Upper lobe of right lung (tissue), 1 donor: ENCODE results near the gene GPHA2. TPM values are rescaled to one million over a fixed set of nuclear protein-coding genes. Genes with fewer than 3 reads are reported as not detected.

Source experiments
- ATAC-seq: fragments of 200-7000 bp; cut with Tn5 transposase; one replicate; pipeline ENCODE4 v1.9.1; 2020; ENCODE audit warnings: mild to moderate bottlenecking, moderate library complexity
- DNase-seq: peaks from one replicate; pipeline ENCODE4 v3.0.0-alpha.2; 2020
- H3K27ac ChIP-seq: fragments of 200-600 bp; one replicate; pipeline ENCODE4 v1.8.0; 2022
- H3K27me3 ChIP-seq: fragments of 200-600 bp; one replicate; pipeline ENCODE4 v1.8.0; 2022; ENCODE audit warnings: mild to moderate bottlenecking
- H3K36me3 ChIP-seq: fragments of 200-600 bp; one replicate; pipeline ENCODE4 v1.8.0; 2022
- H3K4me1 ChIP-seq: fragments of 200-600 bp; one replicate; pipeline ENCODE4 v1.8.0; 2022
- H3K4me3 ChIP-seq: fragments of 200-600 bp; one replicate; pipeline ENCODE4 v1.8.0; 2022; ENCODE audit warnings: mild to moderate bottlenecking
- H3K9me3 ChIP-seq: fragments of 200-600 bp; one replicate; pipeline ENCODE4 v1.8.0; 2022
- intact Hi-C: fragments of 100-400 bp; cut with DNase I; formaldehyde crosslinking; loops from one replicate; pipeline ENCODE4 v1.11.0; 2022
- total RNA-seq: library from RNA; stranded (reverse); fragmentation: NEBNext Ultra II Directional; extraction: Animal tissue kit (Norgen Biotek cat#: 25700); gene quantifications from one replicate; pipeline ENCODE4 v1.2.1, GENCODE V29; 2021
- TF ChIP-seq, protein P1 (sequence below): fragments of 200-600 bp; IDR thresholded peaks from one replicate; pipeline ENCODE4 v1.8.0; 2022; ENCODE audit warnings: antibody characterized with exemption
- donor health status: DM: no; HTN: yes; CAD: no; lungs with severe emphysema.

GPHA2 gene
- total RNA-seq, 1 donor from 2014 or later, result not detected

DNA sequence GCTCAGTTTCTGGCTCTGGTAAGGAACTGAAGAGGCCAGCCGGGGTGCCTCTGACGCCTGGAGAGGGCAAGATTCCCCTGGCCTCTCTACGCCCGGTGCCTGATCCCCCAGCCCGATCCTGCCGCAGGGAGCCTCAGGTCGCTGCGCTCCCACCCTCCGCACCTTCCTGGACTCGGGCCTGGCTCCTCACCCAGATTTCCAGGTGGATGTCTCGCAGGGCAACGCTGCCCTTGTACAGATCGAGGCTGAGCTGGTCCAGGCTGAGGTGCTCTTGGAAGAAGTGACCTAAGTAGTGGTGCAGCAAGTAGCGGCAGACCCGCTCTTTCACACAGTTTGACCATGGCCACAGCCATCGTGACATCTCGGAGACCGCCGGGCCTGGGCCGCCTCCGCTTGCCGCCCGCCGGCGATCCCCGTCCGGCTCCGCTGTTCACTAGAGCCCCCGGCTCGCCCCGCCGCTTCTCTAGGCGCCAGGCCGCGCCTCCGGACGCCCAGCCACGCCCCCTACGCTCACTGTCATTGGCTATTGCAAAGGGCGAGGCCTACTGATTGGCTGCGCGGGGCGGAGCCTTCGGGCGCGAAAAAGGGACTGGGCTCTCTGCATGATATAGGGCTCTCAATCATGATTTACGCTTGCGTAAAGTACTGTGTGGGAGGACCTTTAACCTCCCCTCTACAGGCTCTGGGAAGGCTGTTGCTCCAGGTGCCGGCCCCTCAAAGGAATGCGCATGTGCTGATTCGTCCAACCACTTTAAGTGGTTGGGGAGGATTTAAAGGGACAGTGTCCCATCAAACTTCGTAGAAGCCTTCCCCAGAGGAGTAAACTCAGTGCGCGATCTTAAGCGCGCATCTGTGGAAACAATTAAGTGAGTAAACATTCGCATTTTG is 18.7 kb downstream of the GPHA2 start, which contains the start of gene ATG2A:
Gene ATG2A (minus strand): TSS at position 435 of the 888 bp plus-strand sequence. CDS start 74 bp downstream, at position 361.
- DNase-seq, result peak; percentile 100
- H3K9me3 ChIP-seq, result no peaks in the 10 kb centered on the region
- H3K4me3 ChIP-seq, result peak within 1 kb of the TSS; percentile 78
- peak; percentile 97 for ATAC-seq
- H3K27ac ChIP-seq, result peak within 1 kb of the TSS; percentile 83
- no peaks in the 10 kb centered on the region for H3K27me3 ChIP-seq
- TF ChIP-seq, protein P1, sequence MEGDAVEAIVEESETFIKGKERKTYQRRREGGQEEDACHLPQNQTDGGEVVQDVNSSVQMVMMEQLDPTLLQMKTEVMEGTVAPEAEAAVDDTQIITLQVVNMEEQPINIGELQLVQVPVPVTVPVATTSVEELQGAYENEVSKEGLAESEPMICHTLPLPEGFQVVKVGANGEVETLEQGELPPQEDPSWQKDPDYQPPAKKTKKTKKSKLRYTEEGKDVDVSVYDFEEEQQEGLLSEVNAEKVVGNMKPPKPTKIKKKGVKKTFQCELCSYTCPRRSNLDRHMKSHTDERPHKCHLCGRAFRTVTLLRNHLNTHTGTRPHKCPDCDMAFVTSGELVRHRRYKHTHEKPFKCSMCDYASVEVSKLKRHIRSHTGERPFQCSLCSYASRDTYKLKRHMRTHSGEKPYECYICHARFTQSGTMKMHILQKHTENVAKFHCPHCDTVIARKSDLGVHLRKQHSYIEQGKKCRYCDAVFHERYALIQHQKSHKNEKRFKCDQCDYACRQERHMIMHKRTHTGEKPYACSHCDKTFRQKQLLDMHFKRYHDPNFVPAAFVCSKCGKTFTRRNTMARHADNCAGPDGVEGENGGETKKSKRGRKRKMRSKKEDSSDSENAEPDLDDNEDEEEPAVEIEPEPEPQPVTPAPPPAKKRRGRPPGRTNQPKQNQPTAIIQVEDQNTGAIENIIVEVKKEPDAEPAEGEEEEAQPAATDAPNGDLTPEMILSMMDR, result no peak
- intact Hi-C loops, result no loop called here
- peaks cover 21% of the 10 kb centered on the region for H3K4me1 ChIP-seq
- peaks cover 24% of the 10 kb centered on the region for H3K36me3 ChIP-seq

DNA sequence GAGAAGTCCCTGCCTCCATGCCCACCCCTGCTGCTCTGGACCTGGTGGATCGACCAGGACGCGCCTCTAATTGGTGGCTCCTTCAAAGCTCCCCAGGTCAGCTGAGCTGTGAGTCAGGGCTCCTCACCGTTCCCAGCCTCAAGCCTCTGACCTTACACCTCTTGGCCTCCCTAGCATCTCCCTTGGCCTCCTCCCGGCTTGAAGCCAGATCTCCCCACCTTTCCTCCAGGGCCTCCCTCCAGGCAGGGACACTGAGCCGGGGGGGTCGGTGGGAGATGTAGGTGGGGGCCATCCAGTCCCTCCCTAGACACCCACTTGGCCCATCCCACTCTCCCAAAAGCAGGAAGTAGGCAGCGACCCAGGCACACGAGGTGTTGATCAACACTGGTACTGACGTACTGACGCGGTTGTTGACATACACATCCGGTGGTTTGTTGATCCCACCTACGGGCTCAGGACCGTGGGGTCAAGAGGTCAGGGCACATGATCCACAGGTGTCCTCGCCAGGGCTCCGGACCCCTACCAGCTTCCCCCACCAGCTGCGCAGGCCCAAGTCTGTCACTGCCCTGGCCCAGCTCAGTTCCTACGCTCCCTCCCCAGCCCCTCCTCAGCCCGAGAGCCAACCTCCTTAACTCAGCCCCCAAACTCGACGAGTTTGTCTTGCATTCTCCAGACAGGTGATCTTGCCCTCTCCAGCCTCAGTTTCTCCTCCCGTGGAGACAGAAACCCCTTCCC is 19.5 kb downstream of the GPHA2 start:
- H3K4me1 ChIP-seq, result peaks cover 21% of the 10 kb centered on the region
- DNase-seq (peak; percentile 78), ATAC-seq (peak; percentile 26)
- H3K27ac ChIP-seq, result peak overlapping the region; percentile 83
- TF ChIP-seq, protein P1, result no peak
- intact Hi-C loops, result no loop called here
- no peaks in the 10 kb centered on the region for H3K9me3 ChIP-seq
- peaks cover 32% of the 10 kb centered on the region for H3K36me3 ChIP-seq
- H3K27me3 ChIP-seq, result no peaks in the 10 kb centered on the region
- peak overlapping the region; percentile 78 for H3K4me3 ChIP-seq

DNA sequence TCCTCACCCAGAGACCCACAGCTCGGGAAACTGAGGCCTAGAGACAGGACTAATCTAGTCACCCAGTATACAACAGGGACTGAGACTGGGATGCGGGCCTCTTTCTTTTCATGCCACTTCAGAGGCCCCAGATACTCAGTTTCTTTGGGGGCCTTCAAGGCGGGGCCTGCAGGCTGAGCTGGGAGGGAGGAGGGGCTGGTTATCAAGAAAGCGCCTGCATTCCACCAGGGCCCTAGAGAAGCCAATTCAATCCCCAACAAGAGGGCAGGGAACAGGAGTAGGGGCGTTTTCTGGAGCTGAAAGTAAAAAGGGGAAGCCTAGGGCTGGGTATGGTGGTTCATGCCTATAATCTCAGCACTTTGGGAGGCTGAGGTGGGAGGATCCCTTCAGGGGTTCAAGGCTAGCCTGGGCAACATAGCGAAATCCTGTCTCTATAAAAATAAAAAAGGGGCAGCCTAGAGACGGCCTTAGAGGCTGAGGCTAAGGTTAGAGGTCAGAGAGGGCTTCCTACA is 20.3 kb downstream of the GPHA2 start:
- Histone ChIP-seq H3K9me3 (no peaks in the 10 kb centered on the region), H3K4me1 (peaks cover 21% of the 10 kb centered on the region), H3K4me3 (peak overlapping the region; percentile 78), H3K27me3 (no peaks in the 10 kb centered on the region), H3K36me3 (peaks cover 40% of the 10 kb centered on the region), H3K27ac (no peak overlapping the region)
- DNase-seq (no peak), ATAC-seq (no peak)
- intact Hi-C loops, result no loop called here
- TF ChIP-seq, protein P1, result no peak

DNA sequence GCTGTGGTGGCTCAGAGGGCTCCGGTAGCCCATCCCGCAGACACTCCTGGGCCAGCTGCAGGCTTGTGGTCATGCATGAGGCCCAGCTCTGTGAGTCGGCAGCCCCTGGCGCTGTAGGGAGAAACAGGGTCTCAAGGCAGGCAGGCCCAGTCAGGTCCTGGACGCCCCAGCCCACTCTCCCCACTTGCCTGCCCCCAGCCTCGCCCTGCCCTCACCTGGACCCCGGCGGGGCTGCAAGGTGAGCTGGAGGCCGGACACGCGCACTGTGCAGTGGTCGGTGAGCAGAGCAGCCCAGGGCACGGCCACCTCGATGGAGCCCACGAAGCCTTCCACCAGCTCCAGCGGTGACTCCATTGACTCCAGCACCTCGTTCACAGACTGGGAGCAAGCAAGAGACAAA is 21.6 kb downstream of the GPHA2 start:
- peaks cover 21% of the 10 kb centered on the region for H3K4me1 ChIP-seq
- ATAC-seq (no peak), DNase-seq (no peak)
- H3K27me3 ChIP-seq, result no peaks in the 10 kb centered on the region
- intact Hi-C loops, result no loop called here
- H3K27ac ChIP-seq, result no peak overlapping the region
- TF ChIP-seq, protein P1, result no peak
- peaks cover 53% of the 10 kb centered on the region for H3K36me3 ChIP-seq
- H3K9me3 ChIP-seq, result no peaks in the 10 kb centered on the region
- no peak overlapping the region for H3K4me3 ChIP-seq

DNA sequence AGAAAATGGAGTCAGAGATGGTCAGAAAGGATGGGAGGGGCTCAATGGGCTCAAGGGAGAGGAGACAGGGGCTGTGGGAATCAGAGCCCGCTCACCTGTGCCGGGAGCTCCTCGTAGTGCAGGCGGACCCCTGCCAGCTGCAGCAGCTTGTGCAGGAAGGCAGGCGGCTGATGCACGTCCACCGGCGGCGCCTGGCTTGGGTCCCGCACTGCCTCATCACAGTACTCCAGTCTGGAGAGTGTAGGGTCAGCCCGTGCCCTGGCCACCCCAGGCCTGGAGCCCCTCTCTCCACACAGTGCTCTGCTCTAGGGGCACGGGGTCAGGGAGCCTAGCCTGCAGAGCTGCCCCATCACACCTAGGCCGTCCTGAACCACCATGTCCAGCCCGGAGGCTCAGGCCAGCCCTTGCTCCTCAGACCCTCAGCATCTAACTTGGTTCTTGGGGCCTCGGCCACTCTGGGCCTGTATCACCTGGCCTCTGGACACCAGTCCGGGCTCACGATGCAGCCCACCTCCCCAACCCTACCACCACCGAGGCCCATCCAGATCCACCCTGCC is 22.4 kb downstream of the GPHA2 start:
- DNase-seq (no peak), ATAC-seq (no peak)
- TF ChIP-seq, protein P1, result no peak
- intact Hi-C loops, result no loop called here
- Histone ChIP-seq H3K9me3 (no peaks in the 10 kb centered on the region), H3K4me3 (no peak overlapping the region), H3K36me3 (peaks cover 62% of the 10 kb centered on the region), H3K27ac (no peak overlapping the region), H3K4me1 (peaks cover 18% of the 10 kb centered on the region), H3K27me3 (no peaks in the 10 kb centered on the region)
